Naive B cell (primary cell): ENCODE results near the gene LRRC71. TPM values are rescaled to one million over a fixed set of nuclear protein-coding genes. Genes with fewer than 3 reads are reported as not detected.
A peak's percentile ranks its signal among the peaks of the same experiment; 100 is the strongest.

Source experiments
- ATAC-seq, 2 donors: fragments of 150-1000 bp; cut with Tn5 transposase; 2 replicates each; pipeline ENCODE4 v1.10.0; 2021; ENCODE audit warnings: low read depth in 2 of 2, mild to moderate bottlenecking in 2 of 2, moderate library complexity in 2 of 2
- DNase-seq: peaks from one replicate; pipeline ENCODE4 v3.0.0; 2022
- H3K27ac Mint-ChIP-seq, 6 donors: one replicate each; pipeline ENCODE4 v1.8.0; 2020 to 2022; ENCODE audit warnings: mild to moderate bottlenecking in 6 of 6, mixed read lengths in 6 of 6, moderate library complexity in 5 of 6, inconsistent platforms in 2 of 6
- H3K27me3 Mint-ChIP-seq, 3 donors: one replicate each; pipeline ENCODE4 v1.8.0; 2021 to 2022; ENCODE audit warnings: mixed read lengths in 3 of 3, mild to moderate bottlenecking in 1 of 3
- H3K36me3 Mint-ChIP-seq, 2 donors: one replicate each; pipeline ENCODE4 v1.8.0; 2020 to 2022; ENCODE audit warnings: mixed read lengths in 2 of 2, inconsistent platforms in 1 of 2, mild to moderate bottlenecking in 1 of 2
- H3K4me1 Mint-ChIP-seq, 3 donors: one replicate each; pipeline ENCODE4 v1.8.0; 2020 to 2022; ENCODE audit warnings: mixed read lengths in 3 of 3, inconsistent platforms in 1 of 3, mild to moderate bottlenecking in 1 of 3, moderate library complexity in 1 of 3
- H3K4me3 Mint-ChIP-seq, 8 donors: one replicate each; pipeline ENCODE4 v1.8.0; 2020 to 2022; ENCODE audit warnings: mild to moderate bottlenecking in 8 of 8, mixed read lengths in 8 of 8, moderate library complexity in 8 of 8, inconsistent platforms in 2 of 8
- H3K9me3 Mint-ChIP-seq, 7 donors: one replicate each; pipeline ENCODE4 v1.8.0; 2020 to 2022; ENCODE audit warnings: mixed read lengths in 7 of 7, mild to moderate bottlenecking in 5 of 7, inconsistent platforms in 2 of 7, moderate library complexity in 1 of 7
- polyA plus RNA-seq, 6 donors: library from polyadenylated mRNA; unstranded; fragments of 300-500 nt; fragmentation: Illumina TruSeq; gene quantifications; one replicate each; pipeline ENCODE4 v1.2.3, GENCODE V29; 2021; ENCODE audit warnings: low read depth in 6 of 6

Gene LRRC71
- polyA plus RNA-seq, 6 donors from 2014 or later, result not detected

DNA sequence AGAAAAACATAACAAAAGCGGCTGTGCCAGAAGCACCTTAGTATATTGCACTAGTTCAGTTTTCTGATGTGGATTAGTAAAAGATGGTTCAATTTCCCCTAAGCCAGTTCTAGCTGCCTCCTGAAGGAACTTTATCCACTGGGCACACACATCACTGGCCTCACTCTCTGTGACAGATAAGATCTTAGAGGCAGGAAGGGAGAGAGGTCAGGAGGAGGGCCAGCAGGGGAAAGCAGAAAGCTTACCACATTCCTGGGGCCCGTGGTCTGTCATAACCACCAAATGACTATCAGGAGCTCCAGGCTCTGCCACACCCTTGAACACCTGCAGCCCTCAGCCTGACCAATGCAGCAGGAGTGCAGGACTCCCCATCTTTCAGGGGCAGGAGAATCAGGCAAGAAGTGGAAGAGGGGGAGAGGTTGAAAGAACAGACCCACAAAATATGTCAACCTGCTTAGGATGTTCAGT, 37.8 kb downstream of the LRRC71 start:
- peak overlapping the region in 2 of 6 donors; percentile 57 to 74 for H3K27ac Mint-ChIP-seq
- peak overlapping the region in 1 of 8 donors; percentile 36 for H3K4me3 Mint-ChIP-seq
- peaks cover 0 to 6% (median 0%) of the 10 kb centered on the region in 7 donors for H3K9me3 Mint-ChIP-seq
- ATAC-seq, result no peak
- peaks cover 13 to 29% (median 19%) of the 10 kb centered on the region in 3 donors for H3K4me1 Mint-ChIP-seq
- H3K36me3 Mint-ChIP-seq, result peaks cover 5 to 23% of the 10 kb centered on the region in 2 donors
- H3K27me3 Mint-ChIP-seq, result no peaks in the 10 kb centered on the region
- DNase-seq, result no peak

DNA sequence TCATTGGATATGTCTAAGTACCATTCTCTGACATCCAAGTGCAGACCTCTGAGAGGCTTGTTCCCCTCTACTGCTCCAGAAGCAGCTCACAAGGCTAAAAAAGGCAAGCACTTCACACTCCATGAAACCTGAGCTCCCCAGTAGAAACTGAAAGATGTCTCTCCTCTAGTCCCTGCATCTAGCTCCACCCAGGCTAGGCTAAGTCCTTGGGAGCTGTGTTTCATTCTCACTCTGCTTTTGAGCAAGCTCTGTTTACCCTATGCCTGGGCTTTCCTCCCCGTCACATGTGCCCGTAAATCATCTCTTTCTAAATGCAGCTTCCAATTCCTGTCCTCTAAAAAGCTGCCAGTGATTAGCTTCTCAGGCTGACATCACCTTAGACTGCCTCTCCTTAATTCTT, 39.0 kb downstream of the LRRC71 start:
- ATAC-seq (no peak), DNase-seq (no peak)
- peaks cover 0 to 6% (median 0%) of the 10 kb centered on the region in 7 donors for H3K9me3 Mint-ChIP-seq
- no peaks in the 10 kb centered on the region for H3K27me3 Mint-ChIP-seq
- H3K27ac Mint-ChIP-seq, result peak overlapping the region in 2 of 6 donors; percentile 66 to 89
- H3K36me3 Mint-ChIP-seq, result peaks cover 11 to 20% of the 10 kb centered on the region in 2 donors
- no peak overlapping the region for H3K4me3 Mint-ChIP-seq
- H3K4me1 Mint-ChIP-seq, result peaks cover 24 to 40% (median 29%) of the 10 kb centered on the region in 3 donors

DNA sequence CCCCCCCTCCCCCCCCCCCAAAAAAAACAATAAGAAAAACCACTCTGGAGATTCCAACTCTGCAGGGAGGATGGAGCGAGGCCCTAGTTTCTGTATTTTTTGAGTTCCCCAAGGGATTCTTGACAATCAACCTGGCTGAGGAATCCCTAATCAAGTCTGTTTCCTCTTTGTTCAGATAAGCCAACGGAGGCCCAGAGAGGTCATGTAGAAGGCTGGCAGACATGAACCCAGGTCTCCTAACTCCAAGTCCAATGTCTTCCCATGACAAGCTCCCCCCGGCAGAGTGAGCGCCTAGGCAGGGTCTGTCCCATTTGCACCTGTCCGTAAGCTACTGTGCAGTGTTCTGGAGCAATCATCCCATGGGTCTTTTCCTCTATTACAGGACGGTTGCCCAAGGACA, 39.5 kb downstream of the LRRC71 start:
- DNase-seq (no peak), ATAC-seq (no peak)
- Mint-ChIP-seq H3K36me3 (peaks cover 12 to 16% of the 10 kb centered on the region in 2 donors), H3K9me3 (peaks cover 0 to 6% (median 0%) of the 10 kb centered on the region in 7 donors), H3K4me1 (peaks cover 24 to 41% (median 30%) of the 10 kb centered on the region in 3 donors), H3K4me3 (no peak overlapping the region), H3K27ac (no peak overlapping the region), H3K27me3 (no peaks in the 10 kb centered on the region)

DNA sequence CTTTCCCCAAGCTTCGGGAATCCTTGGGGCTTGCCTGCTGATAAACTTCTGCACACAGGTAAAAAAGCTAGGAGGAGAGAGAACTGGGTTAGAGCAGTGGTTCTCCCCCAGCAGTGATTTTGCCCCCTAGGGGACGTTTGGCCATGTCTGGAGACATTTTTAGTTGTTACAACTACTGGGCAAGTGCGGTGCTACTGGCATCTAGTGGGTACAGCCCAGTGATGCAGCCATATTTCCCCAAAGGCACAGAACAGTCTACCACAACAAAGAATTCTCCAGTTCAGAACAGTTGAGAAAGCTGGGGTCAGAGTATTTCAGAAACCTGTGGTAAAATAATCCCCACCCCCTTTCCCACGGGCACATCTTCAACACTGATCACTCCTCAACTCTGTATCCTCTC, 41.3 kb downstream of the LRRC71 start:
- Mint-ChIP-seq H3K27ac (no peak overlapping the region), H3K36me3 (peaks cover 12 to 16% of the 10 kb centered on the region in 2 donors), H3K27me3 (no peaks in the 10 kb centered on the region), H3K4me3 (peak overlapping the region in 2 of 8 donors; percentile 42 to 73), H3K4me1 (peaks cover 24 to 41% (median 30%) of the 10 kb centered on the region in 3 donors), H3K9me3 (peaks cover 0 to 6% (median 0%) of the 10 kb centered on the region in 7 donors)
- DNase-seq (peak; percentile 2), ATAC-seq (peak; percentile 20 to 43)

DNA sequence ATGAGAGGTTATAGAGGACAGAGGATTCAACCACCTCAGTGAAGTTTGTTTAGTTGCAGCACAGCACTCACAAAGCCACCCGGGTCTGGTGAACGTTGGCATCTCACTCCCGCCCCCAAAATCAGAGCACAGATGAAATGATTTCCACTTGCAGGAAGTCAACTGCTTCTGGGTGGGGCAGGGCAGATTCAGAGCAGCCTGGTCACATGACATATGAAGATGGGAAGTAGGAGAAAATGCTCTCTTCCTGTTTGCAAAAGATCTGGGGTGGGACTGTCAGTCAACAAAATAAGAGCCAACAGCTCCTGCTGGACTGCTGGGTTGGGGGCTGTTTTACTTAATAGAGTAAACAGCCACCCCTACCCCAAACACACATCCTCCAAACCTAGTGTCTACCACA, 43.2 kb downstream of the LRRC71 start:
- DNase-seq (peak; percentile 5), ATAC-seq (peak; percentile 55 to 73)
- Mint-ChIP-seq H3K4me3 (peak overlapping the region in 6 of 8 donors; percentile 47 to 87 (median 78)), H3K27me3 (peaks cover 6 to 11% (median 8%) of the 10 kb centered on the region in 3 donors), H3K4me1 (peaks cover 24 to 38% (median 26%) of the 10 kb centered on the region in 3 donors), H3K36me3 (peaks cover 8 to 12% of the 10 kb centered on the region in 2 donors), H3K9me3 (peaks cover 0 to 6% (median 0%) of the 10 kb centered on the region in 7 donors), H3K27ac (peak overlapping the region in 4 of 6 donors; percentile 73 to 83 (median 78))

DNA sequence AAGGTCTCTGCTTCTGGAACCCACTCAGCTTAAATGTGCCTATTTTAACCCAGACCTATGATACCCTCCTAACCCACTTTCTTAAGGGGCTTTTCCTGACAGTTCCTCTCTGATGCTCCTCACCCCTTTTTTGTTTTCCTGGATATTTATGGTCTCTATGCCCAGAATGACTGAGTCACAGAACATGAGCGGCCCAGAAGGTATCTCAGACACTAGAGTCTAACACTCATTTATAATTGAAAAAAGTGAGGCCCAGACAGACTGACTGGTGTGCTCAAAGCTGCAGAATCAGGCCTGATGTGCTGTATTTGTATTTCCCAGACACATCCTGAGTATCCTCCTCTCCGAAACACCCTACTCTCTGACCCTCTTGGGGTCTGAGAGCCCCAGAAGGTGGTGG, 44.0 kb downstream of the LRRC71 start:
- peaks cover 8 to 12% of the 10 kb centered on the region in 2 donors for H3K36me3 Mint-ChIP-seq
- H3K27ac Mint-ChIP-seq, result peak overlapping the region in 3 of 6 donors; percentile 15 to 73 (median 59)
- H3K27me3 Mint-ChIP-seq, result peaks cover 9 to 19% (median 17%) of the 10 kb centered on the region in 3 donors
- ATAC-seq (no peak), DNase-seq (no peak)
- peaks cover 0 to 6% (median 0%) of the 10 kb centered on the region in 7 donors for H3K9me3 Mint-ChIP-seq
- peak overlapping the region in 5 of 8 donors; percentile 9 to 85 (median 47) for H3K4me3 Mint-ChIP-seq
- H3K4me1 Mint-ChIP-seq, result peaks cover 24 to 31% (median 24%) of the 10 kb centered on the region in 3 donors

DNA sequence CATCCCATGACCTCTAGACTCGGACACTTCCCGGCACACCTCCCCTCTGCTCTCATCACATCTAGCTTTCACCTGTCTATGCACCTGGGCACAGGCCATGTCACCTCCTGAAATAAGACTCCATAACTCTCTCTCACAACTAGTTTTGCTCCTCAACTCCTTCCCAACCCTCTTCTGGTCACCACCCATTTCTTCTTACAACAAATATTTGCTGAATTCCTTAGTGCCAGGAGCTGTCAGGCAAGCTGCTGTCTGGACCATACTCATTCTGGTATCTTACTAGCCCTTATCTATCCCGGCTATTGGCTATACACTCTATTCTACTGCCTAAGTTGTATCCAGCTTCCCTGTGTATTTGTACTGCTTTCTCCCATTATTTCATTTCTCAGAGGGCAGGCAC, 49.1 kb downstream of the LRRC71 start:
- no peak for ATAC-seq
- Mint-ChIP-seq H3K4me3 (no peak overlapping the region), H3K9me3 (no peaks in the 10 kb centered on the region), H3K27me3 (peaks cover 15 to 36% (median 35%) of the 10 kb centered on the region in 3 donors), H3K27ac (peak overlapping the region in 1 of 6 donors; percentile 32), H3K4me1 (peaks cover 0 to under 1% (median 0%) of the 10 kb centered on the region in 3 donors), H3K36me3 (no peaks in the 10 kb centered on the region)
- DNase-seq, result no peak

DNA sequence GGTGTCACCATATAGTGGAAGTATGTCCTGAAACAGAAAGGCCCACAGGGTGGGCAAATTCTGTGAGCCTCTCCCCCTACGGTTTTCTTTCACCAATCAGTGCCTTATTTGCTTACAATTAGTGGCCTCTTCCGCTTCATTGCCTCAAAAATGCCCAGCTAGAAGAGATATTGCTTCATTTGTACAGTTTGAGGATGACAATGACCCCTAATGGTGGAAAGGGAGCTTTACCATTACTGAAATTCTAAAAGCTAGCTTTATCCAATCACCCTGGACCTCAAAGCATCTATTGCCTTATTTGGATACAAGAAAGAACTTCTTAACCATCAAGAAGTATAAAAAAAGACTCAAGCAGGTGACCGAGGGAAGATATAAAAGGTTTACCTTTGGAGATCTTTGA, 49.6 kb downstream of the LRRC71 start:
- Mint-ChIP-seq H3K9me3 (no peaks in the 10 kb centered on the region), H3K4me1 (no peaks in the 10 kb centered on the region), H3K27ac (no peak overlapping the region), H3K27me3 (peaks cover 20 to 41% (median 39%) of the 10 kb centered on the region in 3 donors), H3K4me3 (no peak overlapping the region), H3K36me3 (no peaks in the 10 kb centered on the region)
- ATAC-seq, result no peak
- no peak for DNase-seq

DNA sequence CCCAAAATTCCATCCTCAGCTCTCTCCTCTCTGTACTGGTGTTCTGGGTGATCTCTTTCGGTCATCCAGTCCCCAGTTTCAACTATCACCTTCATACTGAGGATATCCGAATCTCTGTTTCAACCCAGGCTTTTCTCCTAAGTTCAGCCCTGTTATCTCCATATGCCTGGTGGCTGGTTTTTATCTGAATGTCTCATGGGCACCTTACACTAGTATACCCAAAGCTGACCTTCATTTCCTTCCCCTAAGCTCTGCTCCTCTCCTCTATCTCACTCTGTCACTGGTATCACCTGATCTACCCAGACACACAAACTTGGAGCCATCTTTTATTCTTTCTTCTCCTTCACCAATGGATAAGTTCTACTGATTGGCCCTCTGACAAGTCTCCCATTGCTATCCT, 53.0 kb downstream of the LRRC71 start:
- Mint-ChIP-seq H3K36me3 (no peaks in the 10 kb centered on the region), H3K4me3 (no peak overlapping the region), H3K4me1 (no peaks in the 10 kb centered on the region), H3K9me3 (peaks cover 0 to 2% (median 0%) of the 10 kb centered on the region in 7 donors), H3K27ac (no peak overlapping the region), H3K27me3 (peaks cover 29 to 57% (median 55%) of the 10 kb centered on the region in 3 donors)
- DNase-seq (no peak), ATAC-seq (no peak)

DNA sequence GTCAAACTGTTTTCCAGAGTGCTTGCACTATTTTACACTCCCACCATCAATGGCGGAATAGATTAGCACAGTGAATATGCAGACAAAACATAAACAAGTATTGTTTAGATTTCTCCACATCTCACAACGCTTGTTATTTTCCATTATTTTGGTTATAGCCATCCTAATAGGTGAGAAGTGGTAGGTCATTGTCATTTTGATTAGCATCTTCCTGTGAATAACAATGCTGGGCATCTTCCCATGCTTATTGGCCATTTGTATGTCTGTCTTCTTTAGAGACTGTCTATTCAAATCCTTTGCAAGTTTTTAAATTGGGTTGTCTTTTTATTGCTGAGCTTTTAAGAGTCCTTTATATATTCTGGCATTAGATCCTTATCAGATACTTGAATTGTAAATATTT, 54.7 kb downstream of the LRRC71 start:
- Mint-ChIP-seq H3K36me3 (no peaks in the 10 kb centered on the region), H3K4me1 (no peaks in the 10 kb centered on the region), H3K4me3 (no peak overlapping the region), H3K9me3 (peaks cover 0 to 4% (median 0%) of the 10 kb centered on the region in 7 donors), H3K27me3 (peaks cover 31 to 55% (median 45%) of the 10 kb centered on the region in 3 donors), H3K27ac (no peak overlapping the region)
- DNase-seq (no peak), ATAC-seq (no peak)

DNA sequence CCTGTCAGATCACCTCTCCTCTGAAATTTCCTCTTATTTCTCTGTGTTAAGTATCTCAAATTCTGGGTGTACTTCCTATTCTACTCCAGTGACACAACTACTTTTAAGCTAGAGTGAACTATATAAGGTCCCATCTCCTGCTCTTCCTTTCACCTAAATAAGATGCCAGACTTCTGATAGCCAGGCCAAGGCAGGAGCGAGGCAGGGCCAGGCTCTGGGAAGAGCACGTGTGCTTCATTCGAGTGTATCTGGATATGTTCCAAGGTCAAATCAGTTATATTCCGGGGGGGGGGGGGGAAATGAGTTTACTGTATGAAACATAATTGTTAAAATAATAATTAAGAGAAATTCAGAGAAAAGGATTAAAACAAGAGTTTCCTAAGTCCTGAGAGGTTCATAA, 60.1 kb downstream of the LRRC71 start:
- Mint-ChIP-seq H3K36me3 (no peaks in the 10 kb centered on the region), H3K27ac (no peak overlapping the region), H3K27me3 (peaks cover 36 to 60% (median 47%) of the 10 kb centered on the region in 3 donors), H3K9me3 (peaks cover 0 to 4% (median 0%) of the 10 kb centered on the region in 7 donors), H3K4me1 (no peaks in the 10 kb centered on the region), H3K4me3 (no peak overlapping the region)
- DNase-seq (no peak), ATAC-seq (no peak)

Other genes with a start within 250 kb of the LRRC71 start
- gene NES, start 243.2 kb upstream of the LRRC71 start, polyA plus RNA-seq, result not detected
- gene CRABP2, start 215.0 kb upstream of the LRRC71 start, polyA plus RNA-seq, result under 1 TPM in 1 of 6 donors, not detected in 5; 0.29 TPM
- gene METTL25B, start 192.2 kb upstream of the LRRC71 start, polyA plus RNA-seq, result 10 to 100 TPM in 3 of 6 donors, 1 to 10 TPM in 3; 6.9 to 14.4 (median 9.6) TPM
- gene ISG20L2, start 191.9 kb upstream of the LRRC71 start, polyA plus RNA-seq, result 10 to 100 TPM; 14.3 to 35.0 (median 26.3) TPM
- gene MRPL24, start 179.5 kb upstream of the LRRC71 start, polyA plus RNA-seq, result 100 to 1,000 TPM in 1 of 6 donors, 10 to 100 TPM in 5; 70.7 to 117 (median 76.1) TPM
- 10 to 100 TPM; 19.6 to 33.8 (median 26.3) TPM for gene HDGF, start 169.0 kb upstream of the LRRC71 start, polyA plus RNA-seq
- 10 to 100 TPM; 31.9 to 69.4 (median 38.9) TPM for gene PRCC, start 153.1 kb upstream of the LRRC71 start, polyA plus RNA-seq
- gene SH2D2A, start 103.8 kb upstream of the LRRC71 start, polyA plus RNA-seq, result 1 to 10 TPM in 1 of 6 donors, under 1 TPM in 4, not detected in 1; 0.26 to 1.2 (median 0.31) TPM
- not detected for gene INSRR, start 61.5 kb upstream of the LRRC71 start, polyA plus RNA-seq
- not detected for gene NTRK1, start 59.8 kb upstream of the LRRC71 start, polyA plus RNA-seq
- under 1 TPM in 3 of 6 donors, not detected in 3; 0.11 to 0.85 (median 0.27) TPM for gene PEAR1, start 26.9 kb upstream of the LRRC71 start, polyA plus RNA-seq
- gene ARHGEF11, start 125.1 kb downstream of the LRRC71 start, polyA plus RNA-seq, result 1 to 10 TPM; 2.0 to 5.6 (median 3.0) TPM
- gene ETV3L, start 179.2 kb downstream of the LRRC71 start, polyA plus RNA-seq, result not detected
- 10 to 100 TPM in 4 of 6 donors, 1 to 10 TPM in 2; 2.3 to 14.5 (median 12.3) TPM for gene ETV3, start 217.8 kb downstream of the LRRC71 start, polyA plus RNA-seq